ENCODE results near the gene S1PR3.

DNA sequence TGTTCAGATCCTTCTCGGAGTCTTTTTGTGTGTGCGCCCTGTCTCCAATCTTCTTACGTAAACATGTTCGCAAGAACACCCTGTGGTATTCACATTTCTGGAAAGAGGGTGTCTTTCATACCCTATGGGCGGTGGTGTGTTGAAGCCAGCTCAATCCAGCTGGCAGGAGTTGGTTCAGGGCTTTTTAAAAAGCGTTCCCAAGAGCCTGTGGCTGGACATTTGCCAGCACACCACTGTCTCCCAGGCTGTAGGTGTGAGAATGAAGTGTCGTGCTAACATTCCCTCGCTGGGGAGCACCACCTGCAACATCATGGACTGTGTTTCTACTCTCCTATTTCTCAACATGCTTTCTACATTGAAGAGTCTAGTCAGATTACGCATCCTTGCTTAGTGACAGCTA, 51.7 kb downstream of the S1PR3 start:
- TF ChIP-seq, protein P1, sequence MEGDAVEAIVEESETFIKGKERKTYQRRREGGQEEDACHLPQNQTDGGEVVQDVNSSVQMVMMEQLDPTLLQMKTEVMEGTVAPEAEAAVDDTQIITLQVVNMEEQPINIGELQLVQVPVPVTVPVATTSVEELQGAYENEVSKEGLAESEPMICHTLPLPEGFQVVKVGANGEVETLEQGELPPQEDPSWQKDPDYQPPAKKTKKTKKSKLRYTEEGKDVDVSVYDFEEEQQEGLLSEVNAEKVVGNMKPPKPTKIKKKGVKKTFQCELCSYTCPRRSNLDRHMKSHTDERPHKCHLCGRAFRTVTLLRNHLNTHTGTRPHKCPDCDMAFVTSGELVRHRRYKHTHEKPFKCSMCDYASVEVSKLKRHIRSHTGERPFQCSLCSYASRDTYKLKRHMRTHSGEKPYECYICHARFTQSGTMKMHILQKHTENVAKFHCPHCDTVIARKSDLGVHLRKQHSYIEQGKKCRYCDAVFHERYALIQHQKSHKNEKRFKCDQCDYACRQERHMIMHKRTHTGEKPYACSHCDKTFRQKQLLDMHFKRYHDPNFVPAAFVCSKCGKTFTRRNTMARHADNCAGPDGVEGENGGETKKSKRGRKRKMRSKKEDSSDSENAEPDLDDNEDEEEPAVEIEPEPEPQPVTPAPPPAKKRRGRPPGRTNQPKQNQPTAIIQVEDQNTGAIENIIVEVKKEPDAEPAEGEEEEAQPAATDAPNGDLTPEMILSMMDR (IDR thresholded peaks at IDR 0.05) = no peak
- no peak for TF ChIP-seq POLR2AphosphoS5 (IDR thresholded peaks at IDR 0.05)
- TF ChIP-seq POLR2A (IDR thresholded peaks at IDR 0.05) = no peak

All from prostate gland (tissue), 2 donors.